Measurements from ENCODE around the gene RRP9. TPM values are rescaled to one million over a fixed set of nuclear protein-coding genes. Genes with fewer than 3 reads are reported as not detected.

Gene RRP9
- total RNA-seq, 1 experiment from 2014 or later: 32.3 TPM

DNA sequence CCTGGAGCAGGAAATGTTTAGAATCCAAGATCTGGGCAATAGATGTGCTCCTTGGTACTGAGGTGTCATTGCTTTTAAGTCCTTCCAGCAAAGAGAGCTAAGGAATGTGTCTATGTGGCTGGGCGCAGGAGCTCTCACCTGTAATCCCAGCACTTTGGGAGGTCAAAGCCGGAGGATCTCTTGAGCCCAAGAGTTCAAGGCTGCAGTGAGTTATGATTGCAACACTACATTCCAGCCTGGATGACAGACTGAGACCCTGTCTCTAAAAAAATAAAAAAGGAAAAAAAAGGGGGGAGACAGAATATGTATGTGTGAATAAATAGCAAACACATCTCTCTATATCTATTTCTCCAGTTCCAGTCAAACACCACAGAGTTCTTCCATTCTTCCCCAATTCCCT is 9.2 kb upstream of the RRP9 start:
- H3K27me3 ChIP-seq (replicated peaks; ENCODE audit: insufficient read depth, low read depth, low read length, poor library complexity): no peaks in the 10 kb centered on the region
- no peaks in the 10 kb centered on the region for H3K9me3 ChIP-seq (ENCODE audit: low read depth, low read length, poor library complexity, severe bottlenecking)
- no TSS peak for BruUV-seq (replicated peaks)
- H3K36me3 ChIP-seq (ENCODE audit: insufficient read depth, low read length, poor library complexity, severe bottlenecking): no peaks in the 10 kb centered on the region
- TF ChIP-seq EZH2 (IDR thresholded peaks at IDR 0.05; ENCODE audit: borderline replicate concordance, low read depth, low read length, poor library complexity, severe bottlenecking): no peak
- TF ChIP-seq, protein P1, sequence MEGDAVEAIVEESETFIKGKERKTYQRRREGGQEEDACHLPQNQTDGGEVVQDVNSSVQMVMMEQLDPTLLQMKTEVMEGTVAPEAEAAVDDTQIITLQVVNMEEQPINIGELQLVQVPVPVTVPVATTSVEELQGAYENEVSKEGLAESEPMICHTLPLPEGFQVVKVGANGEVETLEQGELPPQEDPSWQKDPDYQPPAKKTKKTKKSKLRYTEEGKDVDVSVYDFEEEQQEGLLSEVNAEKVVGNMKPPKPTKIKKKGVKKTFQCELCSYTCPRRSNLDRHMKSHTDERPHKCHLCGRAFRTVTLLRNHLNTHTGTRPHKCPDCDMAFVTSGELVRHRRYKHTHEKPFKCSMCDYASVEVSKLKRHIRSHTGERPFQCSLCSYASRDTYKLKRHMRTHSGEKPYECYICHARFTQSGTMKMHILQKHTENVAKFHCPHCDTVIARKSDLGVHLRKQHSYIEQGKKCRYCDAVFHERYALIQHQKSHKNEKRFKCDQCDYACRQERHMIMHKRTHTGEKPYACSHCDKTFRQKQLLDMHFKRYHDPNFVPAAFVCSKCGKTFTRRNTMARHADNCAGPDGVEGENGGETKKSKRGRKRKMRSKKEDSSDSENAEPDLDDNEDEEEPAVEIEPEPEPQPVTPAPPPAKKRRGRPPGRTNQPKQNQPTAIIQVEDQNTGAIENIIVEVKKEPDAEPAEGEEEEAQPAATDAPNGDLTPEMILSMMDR (conservative IDR thresholded peaks at IDR 0.05; ENCODE audit: low read depth, low read length): no peak
- no peak overlapping the region for H3K27ac ChIP-seq (ENCODE audit: low read depth, low read length, poor library complexity, severe bottlenecking)
- H3K4me3 ChIP-seq (ENCODE audit: low read depth, low read length, poor library complexity, severe bottlenecking): no peak overlapping the region
- POLR2A ChIA-PET (ENCODE audit: low non-redundant PET): no interaction called here
- intact Hi-C loops (cut with micrococcal nuclease; ENCODE audit: unreplicated experiment): no loop called here
- no peaks in the 10 kb centered on the region for H3K4me1 ChIP-seq (ENCODE audit: insufficient read depth, low read length, poor library complexity, severe bottlenecking)
- CTCF ChIA-PET: no interaction called here
- DNase-seq (ENCODE audit: low spot score): no peak

DNA sequence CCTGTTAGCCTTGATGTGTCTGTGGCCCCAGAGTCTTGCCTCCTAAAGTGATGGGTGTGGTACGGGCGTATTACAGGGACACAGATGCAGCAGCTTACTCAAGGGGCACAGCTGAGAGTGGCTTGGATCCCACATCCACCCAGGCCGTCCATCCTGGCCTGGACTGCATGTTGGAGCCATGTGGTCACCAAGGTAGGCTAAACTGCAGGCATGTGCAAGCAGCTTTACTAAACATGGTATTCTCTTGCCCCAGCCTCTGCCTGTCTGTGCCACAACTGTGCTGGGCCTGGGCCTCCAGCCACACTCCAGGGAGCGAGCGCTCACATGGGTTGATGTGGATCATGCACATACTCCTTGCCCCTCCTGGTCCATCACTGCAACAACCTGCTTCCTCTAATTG is 7.4 kb upstream of the RRP9 start:
- ChIA-PET POLR2A (ENCODE audit: low non-redundant PET) (no interaction called here), CTCF (no interaction called here)
- BruUV-seq (replicated peaks): no TSS peak
- Histone ChIP-seq H3K9me3 (ENCODE audit: low read depth, low read length, poor library complexity, severe bottlenecking) (no peaks in the 10 kb centered on the region), H3K27ac (ENCODE audit: low read depth, low read length, poor library complexity, severe bottlenecking) (no peak overlapping the region), H3K4me1 (ENCODE audit: insufficient read depth, low read length, poor library complexity, severe bottlenecking) (no peaks in the 10 kb centered on the region), H3K4me3 (ENCODE audit: low read depth, low read length, poor library complexity, severe bottlenecking) (no peak overlapping the region), H3K27me3 (replicated peaks; ENCODE audit: insufficient read depth, low read depth, low read length, poor library complexity) (no peaks in the 10 kb centered on the region), H3K36me3 (ENCODE audit: insufficient read depth, low read length, poor library complexity, severe bottlenecking) (no peaks in the 10 kb centered on the region)
- TF ChIP-seq, protein P1 (conservative IDR thresholded peaks at IDR 0.05; ENCODE audit: low read depth, low read length): no peak
- no peak for TF ChIP-seq EZH2 (IDR thresholded peaks at IDR 0.05; ENCODE audit: borderline replicate concordance, low read depth, low read length, poor library complexity, severe bottlenecking)
- intact Hi-C loops (cut with micrococcal nuclease; ENCODE audit: unreplicated experiment): no loop called here
- DNase-seq (ENCODE audit: low spot score): no peak

DNA sequence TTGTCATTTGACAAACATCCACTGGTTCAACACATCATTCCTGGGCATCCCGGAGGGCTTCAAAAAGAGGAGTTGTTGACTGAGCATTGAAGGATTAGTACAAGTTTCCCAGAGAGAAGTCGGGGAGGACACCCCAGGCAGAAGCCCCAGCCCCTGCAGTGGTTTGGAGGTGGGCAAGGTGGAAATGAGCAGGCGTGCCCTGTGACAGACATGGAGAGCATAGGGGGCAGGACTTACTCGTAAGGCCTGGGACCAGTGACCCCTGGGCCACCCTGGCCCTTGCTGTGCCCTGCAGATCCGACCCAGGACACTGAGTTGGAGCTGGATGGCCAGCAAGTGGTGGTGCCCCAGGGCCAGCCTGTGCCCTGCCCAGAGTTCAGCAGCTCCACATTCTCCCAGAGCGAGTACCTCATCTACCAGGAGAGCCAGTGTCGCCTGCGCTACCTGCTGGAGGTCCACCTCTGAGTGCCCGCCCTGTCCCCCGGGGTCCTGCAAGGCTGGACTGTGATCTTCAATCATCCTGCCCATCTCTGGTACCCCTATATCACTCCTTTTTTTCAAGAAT is 6.4 kb upstream of the RRP9 start:
- Histone ChIP-seq H3K9me3 (ENCODE audit: low read depth, low read length, poor library complexity, severe bottlenecking) (no peaks in the 10 kb centered on the region), H3K27ac (ENCODE audit: low read depth, low read length, poor library complexity, severe bottlenecking) (no peak overlapping the region), H3K4me1 (ENCODE audit: insufficient read depth, low read length, poor library complexity, severe bottlenecking) (no peaks in the 10 kb centered on the region), H3K36me3 (ENCODE audit: insufficient read depth, low read length, poor library complexity, severe bottlenecking) (no peaks in the 10 kb centered on the region), H3K4me3 (ENCODE audit: low read depth, low read length, poor library complexity, severe bottlenecking) (no peak overlapping the region), H3K27me3 (replicated peaks; ENCODE audit: insufficient read depth, low read depth, low read length, poor library complexity) (no peaks in the 10 kb centered on the region)
- BruUV-seq (replicated peaks): no TSS peak
- POLR2A ChIA-PET (ENCODE audit: low non-redundant PET): no interaction called here
- CTCF ChIA-PET: no interaction called here
- intact Hi-C loops (cut with micrococcal nuclease; ENCODE audit: unreplicated experiment): no loop called here
- DNase-seq (ENCODE audit: low spot score): no peak
- TF ChIP-seq EZH2 (IDR thresholded peaks at IDR 0.05; ENCODE audit: borderline replicate concordance, low read depth, low read length, poor library complexity, severe bottlenecking): no peak
- TF ChIP-seq, protein P1 (conservative IDR thresholded peaks at IDR 0.05; ENCODE audit: low read depth, low read length): no peak
